ENCODE data around the gene DDX24. TPM values are rescaled to one million over a fixed set of nuclear protein-coding genes. Genes with fewer than 3 reads are reported as not detected.

Gene DDX24
- total RNA-seq, 1 experiment from 2014 or later, result 174 TPM

DNA sequence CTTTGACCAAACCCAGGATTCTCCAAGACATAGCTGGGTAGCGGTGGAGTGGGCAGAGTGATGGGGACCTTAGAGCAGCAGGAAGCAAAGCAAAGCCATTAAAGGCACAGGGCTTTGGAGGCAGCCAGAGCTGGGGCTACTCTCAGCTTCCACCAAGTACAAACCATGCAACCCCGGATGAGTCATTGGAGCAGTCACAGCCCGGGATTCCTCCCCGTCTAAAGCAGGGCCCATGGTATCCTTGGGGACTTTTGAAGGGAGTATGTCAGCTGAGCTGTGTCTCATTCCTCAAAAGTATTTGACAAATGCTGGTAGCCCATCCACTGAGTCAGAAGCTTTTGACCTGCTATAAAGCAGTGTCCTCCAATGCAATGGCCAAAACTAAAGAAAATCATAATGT lies 19.8 kb upstream of the DDX24 start (continued):
- TF ChIP-seq, protein P1, sequence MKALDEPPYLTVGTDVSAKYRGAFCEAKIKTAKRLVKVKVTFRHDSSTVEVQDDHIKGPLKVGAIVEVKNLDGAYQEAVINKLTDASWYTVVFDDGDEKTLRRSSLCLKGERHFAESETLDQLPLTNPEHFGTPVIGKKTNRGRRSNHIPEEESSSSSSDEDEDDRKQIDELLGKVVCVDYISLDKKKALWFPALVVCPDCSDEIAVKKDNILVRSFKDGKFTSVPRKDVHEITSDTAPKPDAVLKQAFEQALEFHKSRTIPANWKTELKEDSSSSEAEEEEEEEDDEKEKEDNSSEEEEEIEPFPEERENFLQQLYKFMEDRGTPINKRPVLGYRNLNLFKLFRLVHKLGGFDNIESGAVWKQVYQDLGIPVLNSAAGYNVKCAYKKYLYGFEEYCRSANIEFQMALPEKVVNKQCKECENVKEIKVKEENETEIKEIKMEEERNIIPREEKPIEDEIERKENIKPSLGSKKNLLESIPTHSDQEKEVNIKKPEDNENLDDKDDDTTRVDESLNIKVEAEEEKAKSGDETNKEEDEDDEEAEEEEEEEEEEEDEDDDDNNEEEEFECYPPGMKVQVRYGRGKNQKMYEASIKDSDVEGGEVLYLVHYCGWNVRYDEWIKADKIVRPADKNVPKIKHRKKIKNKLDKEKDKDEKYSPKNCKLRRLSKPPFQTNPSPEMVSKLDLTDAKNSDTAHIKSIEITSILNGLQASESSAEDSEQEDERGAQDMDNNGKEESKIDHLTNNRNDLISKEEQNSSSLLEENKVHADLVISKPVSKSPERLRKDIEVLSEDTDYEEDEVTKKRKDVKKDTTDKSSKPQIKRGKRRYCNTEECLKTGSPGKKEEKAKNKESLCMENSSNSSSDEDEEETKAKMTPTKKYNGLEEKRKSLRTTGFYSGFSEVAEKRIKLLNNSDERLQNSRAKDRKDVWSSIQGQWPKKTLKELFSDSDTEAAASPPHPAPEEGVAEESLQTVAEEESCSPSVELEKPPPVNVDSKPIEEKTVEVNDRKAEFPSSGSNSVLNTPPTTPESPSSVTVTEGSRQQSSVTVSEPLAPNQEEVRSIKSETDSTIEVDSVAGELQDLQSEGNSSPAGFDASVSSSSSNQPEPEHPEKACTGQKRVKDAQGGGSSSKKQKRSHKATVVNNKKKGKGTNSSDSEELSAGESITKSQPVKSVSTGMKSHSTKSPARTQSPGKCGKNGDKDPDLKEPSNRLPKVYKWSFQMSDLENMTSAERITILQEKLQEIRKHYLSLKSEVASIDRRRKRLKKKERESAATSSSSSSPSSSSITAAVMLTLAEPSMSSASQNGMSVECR (CRISPR knock-in tag; IDR thresholded peaks at IDR 0.05; ENCODE audit: borderline replicate concordance), result no peak
- TF ChIP-seq ZNF263 (CRISPR knock-in tag; IDR thresholded peaks at IDR 0.05; ENCODE audit: low read depth), result no peak
- no peak for TF ChIP-seq ATF1 (CRISPR knock-in tag; IDR thresholded peaks at IDR 0.05)
- no peak for TF ChIP-seq OVOL2 (CRISPR knock-in tag; IDR thresholded peaks at IDR 0.05; ENCODE audit: borderline replicate concordance)
- TF ChIP-seq CREM (CRISPR knock-in tag; IDR thresholded peaks at IDR 0.05), result no peak

DNA sequence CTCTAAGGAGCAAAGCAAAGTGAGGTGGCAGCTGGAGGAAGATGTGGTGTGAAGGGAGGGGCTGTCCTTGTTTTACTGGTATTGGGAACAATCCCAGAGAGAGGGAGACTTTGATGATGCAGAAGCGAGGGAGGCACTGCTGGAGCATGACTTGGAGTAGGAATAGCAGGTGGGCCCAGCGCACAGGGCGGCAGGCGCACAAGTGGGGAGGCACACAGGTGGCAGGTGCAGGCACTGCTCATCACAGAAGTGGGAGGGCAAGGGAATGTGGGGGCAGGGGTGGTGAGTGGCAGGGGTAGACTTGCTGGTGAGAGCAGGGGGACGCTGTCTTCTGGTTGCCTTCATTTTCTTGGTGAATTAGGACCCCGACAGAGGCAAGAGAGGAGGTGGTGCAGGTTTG lies 18.0 kb upstream of the DDX24 start:
- Mint-ChIP-seq H3K36me3 (no peaks in the 10 kb centered on the region), H3K9me3 (no peaks in the 10 kb centered on the region), H3K27me3 (ENCODE audit: low read depth) (no peaks in the 10 kb centered on the region), H3K4me1 (no peaks in the 10 kb centered on the region), H3K4me3 (no peak overlapping the region), H3K27ac (no peak overlapping the region)
- ChIA-PET CTCF (interaction anchor here (1.5 kb wide), 1 partner anchor 63 kb away, joined by 5 read pairs; no protein-coding TSS in a partner anchor), POLR2A (no interaction called here)
- DNase-seq (ENCODE audit: low spot score) (no peak), ATAC-seq (no peak)
- TF ChIP-seq, protein P2, sequence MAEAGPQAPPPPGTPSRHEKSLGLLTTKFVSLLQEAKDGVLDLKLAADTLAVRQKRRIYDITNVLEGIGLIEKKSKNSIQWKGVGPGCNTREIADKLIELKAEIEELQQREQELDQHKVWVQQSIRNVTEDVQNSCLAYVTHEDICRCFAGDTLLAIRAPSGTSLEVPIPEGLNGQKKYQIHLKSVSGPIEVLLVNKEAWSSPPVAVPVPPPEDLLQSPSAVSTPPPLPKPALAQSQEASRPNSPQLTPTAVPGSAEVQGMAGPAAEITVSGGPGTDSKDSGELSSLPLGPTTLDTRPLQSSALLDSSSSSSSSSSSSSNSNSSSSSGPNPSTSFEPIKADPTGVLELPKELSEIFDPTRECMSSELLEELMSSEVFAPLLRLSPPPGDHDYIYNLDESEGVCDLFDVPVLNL (CRISPR knock-in tag; IDR thresholded peaks at IDR 0.05; ENCODE audit: borderline replicate concordance, low read depth), result 0 out of 2 replicates have a peak, but pooled peaks have one; percentile 23
- TF ChIP-seq RELA (CRISPR knock-in tag; IDR thresholded peaks at IDR 0.05; ENCODE audit: borderline replicate concordance), result no peak
- TF ChIP-seq CREB1 (CRISPR knock-in tag; IDR thresholded peaks at IDR 0.05), result no peak
- TF ChIP-seq, protein P3, sequence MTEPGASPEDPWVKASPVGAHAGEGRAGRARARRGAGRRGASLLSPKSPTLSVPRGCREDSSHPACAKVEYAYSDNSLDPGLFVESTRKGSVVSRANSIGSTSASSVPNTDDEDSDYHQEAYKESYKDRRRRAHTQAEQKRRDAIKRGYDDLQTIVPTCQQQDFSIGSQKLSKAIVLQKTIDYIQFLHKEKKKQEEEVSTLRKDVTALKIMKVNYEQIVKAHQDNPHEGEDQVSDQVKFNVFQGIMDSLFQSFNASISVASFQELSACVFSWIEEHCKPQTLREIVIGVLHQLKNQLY (CRISPR knock-in tag; IDR thresholded peaks at IDR 0.05), result no peak

DNA sequence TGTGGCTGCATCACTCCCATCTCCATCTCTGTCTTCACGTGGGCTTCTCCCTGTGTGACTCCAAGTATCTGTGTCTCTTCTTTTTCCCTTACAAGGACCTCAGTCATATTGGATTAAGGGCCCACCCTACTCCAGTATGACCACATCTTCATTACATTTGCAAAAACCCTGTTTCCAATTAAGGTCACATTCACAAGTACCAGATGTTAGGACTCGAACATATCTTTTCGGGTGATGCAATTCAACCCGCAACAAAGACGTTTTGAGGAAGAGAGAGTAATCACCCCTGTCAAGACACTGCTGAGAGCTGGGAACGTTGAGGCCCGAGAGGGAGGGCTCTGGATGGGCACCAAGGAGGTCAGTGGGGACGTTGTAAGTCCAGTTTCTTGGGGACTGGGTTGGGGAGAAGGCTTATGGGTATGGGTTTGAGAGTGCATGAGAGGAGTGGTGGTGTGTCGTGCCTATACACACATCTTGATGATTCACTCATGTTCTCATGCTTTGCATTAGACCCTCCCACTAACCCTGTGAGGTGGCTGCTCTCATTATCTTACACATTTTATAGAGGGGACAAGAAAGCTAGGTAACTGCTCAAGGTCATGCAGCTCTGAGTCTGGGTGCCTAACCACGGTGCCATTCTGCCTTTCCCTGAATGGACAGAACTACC lies 17.5 kb upstream of the DDX24 start:
- TF ChIP-seq, protein P4, sequence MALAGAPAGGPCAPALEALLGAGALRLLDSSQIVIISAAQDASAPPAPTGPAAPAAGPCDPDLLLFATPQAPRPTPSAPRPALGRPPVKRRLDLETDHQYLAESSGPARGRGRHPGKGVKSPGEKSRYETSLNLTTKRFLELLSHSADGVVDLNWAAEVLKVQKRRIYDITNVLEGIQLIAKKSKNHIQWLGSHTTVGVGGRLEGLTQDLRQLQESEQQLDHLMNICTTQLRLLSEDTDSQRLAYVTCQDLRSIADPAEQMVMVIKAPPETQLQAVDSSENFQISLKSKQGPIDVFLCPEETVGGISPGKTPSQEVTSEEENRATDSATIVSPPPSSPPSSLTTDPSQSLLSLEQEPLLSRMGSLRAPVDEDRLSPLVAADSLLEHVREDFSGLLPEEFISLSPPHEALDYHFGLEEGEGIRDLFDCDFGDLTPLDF (CRISPR knock-in tag; IDR thresholded peaks at IDR 0.05), result no peak
- TF ChIP-seq, protein P5, sequence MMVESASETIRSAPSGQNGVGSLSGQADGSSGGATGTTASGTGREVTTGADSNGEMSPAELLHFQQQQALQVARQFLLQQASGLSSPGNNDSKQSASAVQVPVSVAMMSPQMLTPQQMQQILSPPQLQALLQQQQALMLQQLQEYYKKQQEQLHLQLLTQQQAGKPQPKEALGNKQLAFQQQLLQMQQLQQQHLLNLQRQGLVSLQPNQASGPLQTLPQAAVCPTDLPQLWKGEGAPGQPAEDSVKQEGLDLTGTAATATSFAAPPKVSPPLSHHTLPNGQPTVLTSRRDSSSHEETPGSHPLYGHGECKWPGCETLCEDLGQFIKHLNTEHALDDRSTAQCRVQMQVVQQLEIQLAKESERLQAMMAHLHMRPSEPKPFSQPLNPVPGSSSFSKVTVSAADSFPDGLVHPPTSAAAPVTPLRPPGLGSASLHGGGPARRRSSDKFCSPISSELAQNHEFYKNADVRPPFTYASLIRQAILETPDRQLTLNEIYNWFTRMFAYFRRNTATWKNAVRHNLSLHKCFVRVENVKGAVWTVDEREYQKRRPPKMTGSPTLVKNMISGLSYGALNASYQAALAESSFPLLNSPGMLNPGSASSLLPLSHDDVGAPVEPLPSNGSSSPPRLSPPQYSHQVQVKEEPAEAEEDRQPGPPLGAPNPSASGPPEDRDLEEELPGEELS (CRISPR knock-in tag; IDR thresholded peaks at IDR 0.05), result no peak
- no peak for ATAC-seq
- Mint-ChIP-seq H3K36me3 (no peaks in the 10 kb centered on the region), H3K9me3 (no peaks in the 10 kb centered on the region), H3K27me3 (ENCODE audit: low read depth) (no peaks in the 10 kb centered on the region), H3K4me1 (no peaks in the 10 kb centered on the region), H3K4me3 (no peak overlapping the region), H3K27ac (no peak overlapping the region)
- CTCF ChIA-PET, result interaction anchor here (1.5 kb wide), 1 partner anchor 62 kb away, joined by 5 read pairs; no protein-coding TSS in a partner anchor
- POLR2A ChIA-PET, result no interaction called here
- no peak for DNase-seq (ENCODE audit: low spot score)

Data from WTC11 (cell line).